CD4-positive, alpha-beta T cell treated with Interleukin-15 for 4 hours (primary cell): Measurements from ENCODE around the gene ACSL5.
A peak's percentile ranks its signal among the peaks of the same experiment; 100 is the strongest.

Source experiments
- DNase-seq: peaks from one replicate; pipeline ENCODE4 v3.0.0-alpha.2; 2020; ENCODE audit warnings: low spot score

ACSL5 gene

GRCh38 chr10:112407696-112408095 lies 33.8 kb downstream of the ACSL5 start:
- no peak for DNase-seq

- no peak for DNase-seq
Measured at GRCh38 chr10:112409299-112409698, 35.4 kb downstream of the ACSL5 start.

DNA sequence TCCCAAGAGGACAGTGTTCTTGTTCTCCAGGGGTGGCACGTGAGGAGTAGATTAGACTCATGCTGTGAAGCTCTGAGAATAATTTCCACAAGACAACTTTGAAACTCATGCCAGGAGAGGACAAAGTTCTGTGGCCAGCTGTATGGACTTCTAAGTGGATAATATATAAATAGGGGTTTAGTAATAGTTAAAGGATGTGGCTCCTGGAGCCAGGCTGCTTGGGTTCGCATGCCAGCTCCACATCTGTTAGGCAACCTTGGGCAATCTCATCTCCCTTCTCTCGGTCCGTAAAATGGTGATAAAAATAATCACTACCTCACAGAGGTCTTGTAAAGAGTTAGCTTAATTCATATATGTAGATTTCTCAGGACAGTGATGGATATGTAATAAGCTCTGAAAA lies 35.8 kb downstream of the ACSL5 start:
- DNase-seq: no peak

GRCh38 chr10:112412696-112413095 lies 38.8 kb downstream of the ACSL5 start:
- no peak for DNase-seq

DNA sequence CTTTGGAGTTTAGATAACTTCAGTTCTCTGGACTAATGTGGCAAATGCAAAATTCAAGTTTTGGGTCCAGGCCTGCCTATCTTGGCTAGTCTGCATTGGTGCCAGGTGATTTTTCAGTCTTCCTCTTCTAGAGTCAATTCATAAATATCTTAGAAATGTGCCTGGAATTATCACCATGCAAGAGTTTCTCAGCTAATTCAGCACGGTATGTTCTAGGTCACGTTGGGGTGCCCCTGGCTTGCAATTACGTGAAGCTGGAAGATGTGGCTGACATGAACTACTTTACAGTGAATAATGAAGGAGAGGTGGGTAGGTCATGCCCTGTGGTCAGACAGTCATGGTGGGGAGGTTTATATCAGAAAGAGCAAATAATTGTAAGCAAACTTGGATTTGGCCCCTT lies 47.8 kb downstream of the ACSL5 start:
- DNase-seq: no peak

DNA sequence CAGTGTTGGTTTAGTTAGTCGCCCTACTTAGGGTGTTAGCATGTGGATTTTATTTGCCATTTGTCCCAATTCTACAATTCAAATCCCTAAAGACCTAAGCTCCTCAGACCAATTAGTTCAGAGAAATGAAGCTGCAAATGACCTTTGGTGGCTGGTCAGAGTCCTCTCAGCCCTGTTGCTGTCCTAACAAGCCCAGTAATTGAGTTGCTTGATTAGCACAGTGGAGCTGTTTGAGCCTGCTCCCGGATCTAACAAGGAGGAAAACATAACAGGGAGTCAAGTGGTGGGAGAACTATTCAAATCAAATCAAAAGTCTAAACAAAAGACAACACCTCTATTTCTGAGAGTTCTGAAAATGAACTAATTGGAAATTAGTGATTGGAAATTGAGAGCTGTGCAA lies 50.7 kb downstream of the ACSL5 start:
- DNase-seq: no peak

- DNase-seq: no peak
Measured at GRCh38 chr10:112426111-112426510, 52.2 kb downstream of the ACSL5 start.

DNA sequence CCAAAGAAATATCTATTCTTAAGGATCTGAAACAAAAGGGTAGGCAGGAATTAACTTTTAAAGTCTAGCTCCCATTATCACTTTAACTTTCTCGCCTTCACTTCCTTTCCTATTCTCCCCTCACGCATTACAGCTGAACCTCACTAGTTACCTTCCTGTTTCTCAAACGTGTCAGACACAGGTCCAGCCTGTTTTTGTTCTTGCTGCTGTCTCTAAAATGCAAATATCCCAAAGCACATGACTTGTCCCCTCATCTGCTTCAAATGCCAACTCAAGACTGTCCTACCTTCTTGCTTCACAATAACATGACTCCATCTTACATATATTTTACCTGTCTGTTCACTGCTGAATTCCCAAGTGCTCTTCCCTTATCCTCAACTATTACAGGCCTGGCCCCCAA lies 55.2 kb downstream of the ACSL5 start:
- DNase-seq: no peak

GRCh38 chr10:112429654-112430230 lies 55.8 kb downstream of the ACSL5 start:
- DNase-seq: no peak

DNA sequence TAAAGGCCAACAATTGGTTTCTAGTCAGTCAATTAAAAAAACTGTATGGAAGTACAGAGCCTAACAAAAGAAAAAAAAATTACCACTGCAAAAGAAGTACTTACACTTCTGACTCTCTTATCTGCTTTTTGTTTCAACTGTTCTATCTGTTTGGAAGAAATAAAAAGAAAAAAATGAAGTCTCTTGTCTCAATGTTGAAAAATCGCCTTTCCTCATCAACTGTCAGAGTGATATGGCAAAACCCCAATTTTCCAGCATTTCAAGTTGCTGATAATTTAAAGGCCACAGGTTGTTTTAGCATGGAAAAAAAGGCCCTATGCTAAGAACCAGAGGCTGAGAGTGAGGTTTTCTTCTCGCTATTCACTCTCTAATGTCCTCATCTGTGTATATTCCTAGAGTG lies 59.2 kb downstream of the ACSL5 start:
- DNase-seq: no peak

GRCh38 chr10:112434988-112435619 lies 61.2 kb downstream of the ACSL5 start:
- peak; percentile 13 for DNase-seq

DNA sequence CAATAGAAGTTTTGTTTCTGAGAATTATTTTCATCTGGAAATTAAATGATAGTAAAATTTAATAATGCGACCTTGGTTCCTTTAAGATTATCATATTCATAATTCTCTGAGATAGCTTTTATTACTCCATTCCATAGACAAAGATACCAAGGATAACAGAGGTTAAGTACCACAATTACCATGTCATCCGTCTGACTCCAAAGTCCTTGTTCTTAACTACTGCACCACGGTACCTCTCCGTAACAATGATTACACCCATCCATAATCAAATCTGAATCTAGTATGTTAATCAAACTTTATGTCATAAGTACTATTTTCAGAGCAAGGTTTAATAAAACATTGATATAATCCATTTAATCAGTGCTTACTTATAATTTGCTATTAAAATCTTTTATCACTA lies 64.4 kb downstream of the ACSL5 start:
- DNase-seq: no peak

- no peak for DNase-seq
Measured at GRCh38 chr10:112441520-112441919, 67.6 kb downstream of the ACSL5 start.

DNA sequence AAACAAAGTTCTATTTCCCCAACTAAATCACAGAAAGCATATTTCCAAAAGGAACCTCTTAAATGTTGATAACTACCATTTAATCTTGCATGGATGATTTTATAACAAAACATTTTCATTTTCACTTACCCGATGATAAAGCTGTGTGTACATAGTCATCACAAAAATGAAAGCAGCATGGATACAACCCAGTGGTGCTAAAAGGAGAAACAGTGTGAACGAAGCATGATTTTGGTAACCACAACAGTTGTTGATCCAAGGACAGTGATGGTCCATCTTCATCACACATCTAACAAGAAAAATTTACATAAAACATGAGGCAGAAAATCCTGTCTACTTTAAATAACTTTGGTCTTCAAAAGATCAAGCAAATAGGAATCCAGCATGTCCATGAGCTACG lies 68.1 kb downstream of the ACSL5 start:
- no peak for DNase-seq

DNA sequence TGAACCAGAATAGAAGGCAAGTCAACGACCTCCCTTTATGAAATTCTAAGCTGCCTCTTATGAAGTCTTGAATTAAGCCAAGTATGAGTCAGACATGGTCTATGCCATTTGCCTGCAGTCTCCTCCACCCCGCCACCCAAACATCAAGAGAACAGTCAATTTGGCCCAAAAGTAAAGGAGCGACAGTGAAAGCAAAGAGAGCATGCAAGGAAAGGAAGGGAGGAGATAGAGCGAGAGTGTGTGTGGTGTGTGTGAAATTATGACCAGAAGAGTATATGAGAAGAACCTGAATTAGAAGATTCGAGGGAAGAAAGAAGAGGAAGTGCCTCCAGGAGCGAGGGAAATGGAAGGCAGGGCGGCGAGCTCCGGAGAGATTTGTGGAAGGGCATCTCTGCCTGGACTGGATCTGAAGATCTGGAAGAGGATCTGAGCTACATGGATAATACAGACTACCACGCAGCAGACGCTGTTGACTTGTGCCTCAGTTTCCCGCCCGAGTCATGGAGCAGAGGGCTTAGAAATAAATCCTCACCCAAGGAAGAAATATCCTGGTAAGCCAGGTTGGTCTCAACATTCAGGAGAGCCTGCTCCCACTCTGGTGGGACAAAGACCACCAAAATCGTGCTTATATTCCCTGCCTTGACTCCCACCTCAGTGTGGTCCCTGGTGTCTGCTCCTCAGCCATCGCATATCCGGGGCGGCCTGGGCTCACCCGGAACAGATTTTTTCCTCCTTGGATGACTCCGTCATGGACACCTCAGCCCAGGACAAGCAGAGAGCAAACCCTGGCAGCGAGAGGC lies 72.3 kb downstream of the ACSL5 start:
- DNase-seq: peak; percentile 9

GRCh38 chr10:112446855-112447619 lies 73.1 kb downstream of the ACSL5 start, which contains the start of the genes VTI1A and ZDHHC6:
Gene VTI1A, plus strand, starts transcription at chr10:112447215. Its CDS starts 159 bp downstream, at chr10:112447374.
Gene ZDHHC6, minus strand, starts transcription at chr10:112446914. Its CDS starts 1,478 bp downstream, at chr10:112445436.
- DNase-seq: peak; percentile 81

DNA sequence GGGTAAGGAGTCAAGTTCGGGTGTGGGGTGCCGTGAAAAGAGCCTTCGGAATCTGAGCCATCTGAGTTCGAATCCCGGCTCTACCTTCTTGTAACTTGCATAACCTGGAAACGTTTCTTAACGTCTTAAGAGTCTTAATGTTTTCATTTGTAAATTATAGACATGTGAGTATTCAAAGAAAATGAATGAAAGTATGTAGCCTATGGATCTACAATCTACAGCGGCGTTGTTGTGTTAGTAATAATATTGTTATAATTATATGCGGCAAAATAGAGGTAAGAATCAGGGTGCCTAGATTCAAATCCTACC lies 73.7 kb downstream of the ACSL5 start:
- DNase-seq: no peak

DNA sequence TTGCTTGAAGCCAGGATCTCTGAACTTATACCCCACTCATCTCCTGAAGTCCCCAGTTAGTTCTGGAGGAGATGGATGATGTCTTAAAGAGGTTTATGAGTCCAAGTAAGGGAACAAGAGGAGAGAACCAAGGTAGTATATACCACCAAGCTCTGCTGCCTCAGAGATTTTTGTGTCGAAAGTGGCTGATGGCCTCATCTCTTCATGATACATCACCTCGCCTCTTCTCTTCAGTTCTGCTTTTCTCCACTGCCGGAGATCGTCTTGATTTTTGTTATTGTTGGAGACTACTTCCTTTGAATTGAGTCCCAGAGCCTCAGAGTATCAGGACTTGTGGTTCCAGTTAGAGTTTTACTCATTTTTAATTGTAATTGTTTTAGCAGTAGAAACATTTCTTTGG lies 75.0 kb downstream of the ACSL5 start:
- no peak for DNase-seq

DNA sequence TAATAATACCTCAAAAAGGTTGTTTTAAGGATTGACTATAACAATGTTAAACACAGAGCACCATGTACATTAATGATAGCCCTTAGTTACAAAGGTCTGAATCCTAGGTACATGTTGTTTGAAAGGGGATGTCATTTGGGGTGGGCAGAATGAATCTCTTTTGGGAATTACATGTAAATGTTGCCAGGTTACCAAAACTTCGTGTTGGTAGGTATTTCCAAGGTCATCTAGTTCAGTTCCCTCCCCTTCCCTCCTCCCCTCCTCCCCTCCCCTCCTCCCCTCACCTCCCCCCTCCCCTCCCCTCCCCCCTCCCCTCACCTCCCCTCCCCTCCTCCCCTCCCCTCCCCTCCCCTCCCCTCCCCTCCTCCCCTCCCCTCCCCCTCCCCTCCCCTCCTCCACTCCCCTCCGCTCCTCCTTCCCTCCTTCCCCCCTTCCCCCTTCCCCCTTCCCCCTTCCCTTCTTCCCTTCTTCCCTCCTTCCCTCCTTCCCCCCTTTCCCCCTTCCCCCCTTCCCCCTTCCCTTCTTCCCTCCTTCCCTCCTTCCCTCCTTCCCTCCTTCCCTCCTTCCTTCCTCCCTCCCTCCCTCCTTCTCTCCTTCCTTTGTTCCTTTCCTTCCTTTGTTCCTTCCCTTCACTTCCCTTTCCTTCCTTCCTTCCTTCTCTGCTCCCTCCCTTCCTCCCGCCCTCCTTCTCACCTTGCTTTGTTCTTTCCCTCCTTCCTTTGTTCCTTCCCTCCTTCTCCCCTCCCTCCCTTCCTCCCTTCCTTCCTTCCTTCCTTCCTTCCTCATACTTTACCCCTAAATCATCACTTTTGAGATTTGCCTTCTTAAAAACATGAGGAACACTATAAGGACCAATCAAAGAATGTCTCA lies 81.2 kb downstream of the ACSL5 start:
- no peak for DNase-seq

DNA sequence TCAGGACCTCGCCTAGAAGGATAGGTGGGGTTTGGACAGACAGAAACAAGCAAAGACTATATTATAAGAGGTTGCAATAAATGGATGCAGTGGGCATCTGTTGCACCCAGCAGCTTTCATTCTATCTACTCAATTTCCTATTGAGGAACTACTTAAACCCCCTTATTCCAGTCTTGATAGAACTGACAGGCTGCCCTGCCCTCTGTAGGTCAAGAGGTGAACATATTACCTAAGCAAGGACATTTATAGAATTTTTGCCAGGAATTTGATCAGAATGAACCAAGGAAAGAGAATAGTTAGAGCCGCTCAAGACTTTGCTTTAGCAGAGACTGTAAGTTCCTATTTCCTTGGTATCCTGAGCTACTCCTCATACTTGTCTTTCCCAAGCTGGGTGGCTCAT lies 82.6 kb downstream of the ACSL5 start:
- DNase-seq: no peak

- DNase-seq: no peak
Measured at GRCh38 chr10:112460366-112460765, 86.5 kb downstream of the ACSL5 start.
